K562 (cell line): ENCODE results near the gene PLCB1. TPM values are rescaled to one million over a fixed set of nuclear protein-coding genes. Genes with fewer than 3 reads are reported as not detected.

Experiments
- CBX1 ChIP-seq: sonication (generic); IDR thresholded peaks from 2 replicates; pipeline ENCODE4 v1.6.1; 2016; ENCODE audit warnings: antibody characterized with exemption, low read depth, mild to moderate bottlenecking
- E2F4 ChIP-seq: sonication (generic); formaldehyde crosslinking; IDR thresholded peaks from 2 replicates; pipeline ENCODE4 v1.8.0; 2022; ENCODE audit warnings: mild to moderate bottlenecking, low read depth, missing genetic modification reagents
- MAX ChIP-seq: sonication (generic); formaldehyde crosslinking; IDR thresholded peaks from 2 replicates; pipeline ENCODE4 v1.9.0; 2022; ENCODE audit warnings: mild to moderate bottlenecking, missing genetic modification reagents
- polyA plus RNA-seq, 8 experiments: library from polyadenylated mRNA; depleted of rRNA in 4 of 8; stranded (reverse) in 5 of 8; unstranded in 3 of 8; fragments of >200 nt; fragmentation: Nextera tagmentation in 2 of 8; fragmentation: Illumina TruSeq in 1 of 8; extraction: Ambion mirVana in 2 of 8; extraction: Trizol in 1 of 8; gene quantifications; 2 replicates each; pipeline versions ENCODE4 v1.2.1 to v1.2.3, GENCODE V29; 2011 to 2014; ENCODE audit warnings: inconsistent platforms in 1 of 8, missing spikeins in 1 of 8
- total RNA-seq, 7 experiments: library from RNA; depleted of rRNA in 6 of 7; stranded (reverse); fragments of >200 nt in 6 of 7; fragmentation: Illumina TruSeq in 2 of 7; extraction: Trizol in 2 of 7; gene quantifications; 2 replicates each; pipeline versions ENCODE4 v1.2.1 to v1.2.3, GENCODE V29; 2011 to 2021; ENCODE audit warnings: low replicate concordance in 1 of 7
- TF ChIP-seq, protein P1 (sequence below): fragments of 200-800 bp; sonication (Bioruptor generic); IDR thresholded peaks from 2 replicates; pipeline ENCODE4 v1.6.1; 2017; ENCODE audit warnings: missing genetic modification characterization, missing compliant biosample characterization
- TF ChIP-seq, protein P2 (sequence below): fragments of 450-650 bp; IDR thresholded peaks from 2 replicates; pipeline ENCODE4 v1.6.1; 2016; ENCODE audit warnings: mild to moderate bottlenecking, moderate library complexity

The PLCB1 gene
- total and polyA plus RNA-seq, 9 of the 15 experiments (the other 6 are each of a cell fraction or from before 2014, with no cell fraction given) = 0.34 to 3.1 (median 1.3) TPM

GRCh38 chr20:8303651-8304050 is 171.6 kb downstream of the PLCB1 start (continued):
- TF ChIP-seq, protein P1, sequence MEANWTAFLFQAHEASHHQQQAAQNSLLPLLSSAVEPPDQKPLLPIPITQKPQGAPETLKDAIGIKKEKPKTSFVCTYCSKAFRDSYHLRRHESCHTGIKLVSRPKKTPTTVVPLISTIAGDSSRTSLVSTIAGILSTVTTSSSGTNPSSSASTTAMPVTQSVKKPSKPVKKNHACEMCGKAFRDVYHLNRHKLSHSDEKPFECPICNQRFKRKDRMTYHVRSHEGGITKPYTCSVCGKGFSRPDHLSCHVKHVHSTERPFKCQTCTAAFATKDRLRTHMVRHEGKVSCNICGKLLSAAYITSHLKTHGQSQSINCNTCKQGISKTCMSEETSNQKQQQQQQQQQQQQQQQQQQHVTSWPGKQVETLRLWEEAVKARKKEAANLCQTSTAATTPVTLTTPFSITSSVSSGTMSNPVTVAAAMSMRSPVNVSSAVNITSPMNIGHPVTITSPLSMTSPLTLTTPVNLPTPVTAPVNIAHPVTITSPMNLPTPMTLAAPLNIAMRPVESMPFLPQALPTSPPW (CRISPR knock-in tag) = no peak
- TF ChIP-seq CBX1 (no peak), MAX (CRISPR knock-in tag) (no peak), E2F4 (CRISPR knock-in tag) (no peak)
- TF ChIP-seq, protein P2, sequence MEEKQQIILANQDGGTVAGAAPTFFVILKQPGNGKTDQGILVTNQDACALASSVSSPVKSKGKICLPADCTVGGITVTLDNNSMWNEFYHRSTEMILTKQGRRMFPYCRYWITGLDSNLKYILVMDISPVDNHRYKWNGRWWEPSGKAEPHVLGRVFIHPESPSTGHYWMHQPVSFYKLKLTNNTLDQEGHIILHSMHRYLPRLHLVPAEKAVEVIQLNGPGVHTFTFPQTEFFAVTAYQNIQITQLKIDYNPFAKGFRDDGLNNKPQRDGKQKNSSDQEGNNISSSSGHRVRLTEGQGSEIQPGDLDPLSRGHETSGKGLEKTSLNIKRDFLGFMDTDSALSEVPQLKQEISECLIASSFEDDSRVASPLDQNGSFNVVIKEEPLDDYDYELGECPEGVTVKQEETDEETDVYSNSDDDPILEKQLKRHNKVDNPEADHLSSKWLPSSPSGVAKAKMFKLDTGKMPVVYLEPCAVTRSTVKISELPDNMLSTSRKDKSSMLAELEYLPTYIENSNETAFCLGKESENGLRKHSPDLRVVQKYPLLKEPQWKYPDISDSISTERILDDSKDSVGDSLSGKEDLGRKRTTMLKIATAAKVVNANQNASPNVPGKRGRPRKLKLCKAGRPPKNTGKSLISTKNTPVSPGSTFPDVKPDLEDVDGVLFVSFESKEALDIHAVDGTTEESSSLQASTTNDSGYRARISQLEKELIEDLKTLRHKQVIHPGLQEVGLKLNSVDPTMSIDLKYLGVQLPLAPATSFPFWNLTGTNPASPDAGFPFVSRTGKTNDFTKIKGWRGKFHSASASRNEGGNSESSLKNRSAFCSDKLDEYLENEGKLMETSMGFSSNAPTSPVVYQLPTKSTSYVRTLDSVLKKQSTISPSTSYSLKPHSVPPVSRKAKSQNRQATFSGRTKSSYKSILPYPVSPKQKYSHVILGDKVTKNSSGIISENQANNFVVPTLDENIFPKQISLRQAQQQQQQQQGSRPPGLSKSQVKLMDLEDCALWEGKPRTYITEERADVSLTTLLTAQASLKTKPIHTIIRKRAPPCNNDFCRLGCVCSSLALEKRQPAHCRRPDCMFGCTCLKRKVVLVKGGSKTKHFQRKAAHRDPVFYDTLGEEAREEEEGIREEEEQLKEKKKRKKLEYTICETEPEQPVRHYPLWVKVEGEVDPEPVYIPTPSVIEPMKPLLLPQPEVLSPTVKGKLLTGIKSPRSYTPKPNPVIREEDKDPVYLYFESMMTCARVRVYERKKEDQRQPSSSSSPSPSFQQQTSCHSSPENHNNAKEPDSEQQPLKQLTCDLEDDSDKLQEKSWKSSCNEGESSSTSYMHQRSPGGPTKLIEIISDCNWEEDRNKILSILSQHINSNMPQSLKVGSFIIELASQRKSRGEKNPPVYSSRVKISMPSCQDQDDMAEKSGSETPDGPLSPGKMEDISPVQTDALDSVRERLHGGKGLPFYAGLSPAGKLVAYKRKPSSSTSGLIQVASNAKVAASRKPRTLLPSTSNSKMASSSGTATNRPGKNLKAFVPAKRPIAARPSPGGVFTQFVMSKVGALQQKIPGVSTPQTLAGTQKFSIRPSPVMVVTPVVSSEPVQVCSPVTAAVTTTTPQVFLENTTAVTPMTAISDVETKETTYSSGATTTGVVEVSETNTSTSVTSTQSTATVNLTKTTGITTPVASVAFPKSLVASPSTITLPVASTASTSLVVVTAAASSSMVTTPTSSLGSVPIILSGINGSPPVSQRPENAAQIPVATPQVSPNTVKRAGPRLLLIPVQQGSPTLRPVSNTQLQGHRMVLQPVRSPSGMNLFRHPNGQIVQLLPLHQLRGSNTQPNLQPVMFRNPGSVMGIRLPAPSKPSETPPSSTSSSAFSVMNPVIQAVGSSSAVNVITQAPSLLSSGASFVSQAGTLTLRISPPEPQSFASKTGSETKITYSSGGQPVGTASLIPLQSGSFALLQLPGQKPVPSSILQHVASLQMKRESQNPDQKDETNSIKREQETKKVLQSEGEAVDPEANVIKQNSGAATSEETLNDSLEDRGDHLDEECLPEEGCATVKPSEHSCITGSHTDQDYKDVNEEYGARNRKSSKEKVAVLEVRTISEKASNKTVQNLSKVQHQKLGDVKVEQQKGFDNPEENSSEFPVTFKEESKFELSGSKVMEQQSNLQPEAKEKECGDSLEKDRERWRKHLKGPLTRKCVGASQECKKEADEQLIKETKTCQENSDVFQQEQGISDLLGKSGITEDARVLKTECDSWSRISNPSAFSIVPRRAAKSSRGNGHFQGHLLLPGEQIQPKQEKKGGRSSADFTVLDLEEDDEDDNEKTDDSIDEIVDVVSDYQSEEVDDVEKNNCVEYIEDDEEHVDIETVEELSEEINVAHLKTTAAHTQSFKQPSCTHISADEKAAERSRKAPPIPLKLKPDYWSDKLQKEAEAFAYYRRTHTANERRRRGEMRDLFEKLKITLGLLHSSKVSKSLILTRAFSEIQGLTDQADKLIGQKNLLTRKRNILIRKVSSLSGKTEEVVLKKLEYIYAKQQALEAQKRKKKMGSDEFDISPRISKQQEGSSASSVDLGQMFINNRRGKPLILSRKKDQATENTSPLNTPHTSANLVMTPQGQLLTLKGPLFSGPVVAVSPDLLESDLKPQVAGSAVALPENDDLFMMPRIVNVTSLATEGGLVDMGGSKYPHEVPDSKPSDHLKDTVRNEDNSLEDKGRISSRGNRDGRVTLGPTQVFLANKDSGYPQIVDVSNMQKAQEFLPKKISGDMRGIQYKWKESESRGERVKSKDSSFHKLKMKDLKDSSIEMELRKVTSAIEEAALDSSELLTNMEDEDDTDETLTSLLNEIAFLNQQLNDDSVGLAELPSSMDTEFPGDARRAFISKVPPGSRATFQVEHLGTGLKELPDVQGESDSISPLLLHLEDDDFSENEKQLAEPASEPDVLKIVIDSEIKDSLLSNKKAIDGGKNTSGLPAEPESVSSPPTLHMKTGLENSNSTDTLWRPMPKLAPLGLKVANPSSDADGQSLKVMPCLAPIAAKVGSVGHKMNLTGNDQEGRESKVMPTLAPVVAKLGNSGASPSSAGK = no peak
